Measurements from ENCODE around the gene GNG2.
A peak's percentile ranks its signal among the peaks of the same experiment; 100 is the strongest.

GNG2 gene

GRCh38 chr14:51939226-51939625 lies 78.8 kb downstream of the GNG2 start:
- DNase-seq (ENCODE audit: low read depth, low spot score) = no peak

GRCh38 chr14:51939755-51940301 lies 79.4 kb downstream of the GNG2 start:
- no peak for DNase-seq (ENCODE audit: low read depth, low spot score)

GRCh38 chr14:51942971-51943370 lies 82.6 kb downstream of the GNG2 start:
- DNase-seq (ENCODE audit: low read depth, low spot score) = no peak

GRCh38 chr14:51950007-51950406 lies 89.6 kb downstream of the GNG2 start:
- DNase-seq (ENCODE audit: low read depth, low spot score) = no peak

- DNase-seq (ENCODE audit: low read depth, low spot score) = no peak
These were observed 91.2 kb downstream of the GNG2 start for GRCh38 chr14:51951656-51952055.

- no peak for DNase-seq (ENCODE audit: low read depth, low spot score)
These were observed 93.6 kb downstream of the GNG2 start for GRCh38 chr14:51954031-51954430.

- DNase-seq (ENCODE audit: low read depth, low spot score) = no peak
These were observed 94.2 kb downstream of the GNG2 start for GRCh38 chr14:51954657-51955056.

GRCh38 chr14:51957950-51958349 lies 97.5 kb downstream of the GNG2 start:
- DNase-seq (ENCODE audit: low read depth, low spot score) = no peak

- no peak for DNase-seq (ENCODE audit: low read depth, low spot score)
These were observed 99.5 kb downstream of the GNG2 start for GRCh38 chr14:51959928-51960327.

GRCh38 chr14:51960866-51961265 lies 100.5 kb downstream of the GNG2 start:
- DNase-seq (ENCODE audit: low read depth, low spot score) = no peak

- DNase-seq (ENCODE audit: low read depth, low spot score) = no peak
These were observed 102.3 kb downstream of the GNG2 start for GRCh38 chr14:51962711-51963110.

GRCh38 chr14:51963286-51963685 lies 102.9 kb downstream of the GNG2 start:
- no peak for DNase-seq (ENCODE audit: low read depth, low spot score)

GRCh38 chr14:51967521-51967920 lies 107.1 kb downstream of the GNG2 start:
- no peak for DNase-seq (ENCODE audit: low read depth, low spot score)

GRCh38 chr14:51969852-51970540 lies 109.6 kb downstream of the GNG2 start:
- DNase-seq (ENCODE audit: low read depth, low spot score) = no peak

GRCh38 chr14:51972566-51972965 lies 112.2 kb downstream of the GNG2 start:
- no peak for DNase-seq (ENCODE audit: low read depth, low spot score)

GRCh38 chr14:51977075-51977474 lies 116.7 kb downstream of the GNG2 start:
- DNase-seq (ENCODE audit: low read depth, low spot score) = no peak

- no peak for DNase-seq (ENCODE audit: low read depth, low spot score)
These were observed 118.3 kb downstream of the GNG2 start for GRCh38 chr14:51978681-51979085.

GRCh38 chr14:51979088-51979709 lies 118.8 kb downstream of the GNG2 start:
- DNase-seq (ENCODE audit: low read depth, low spot score) = peak; percentile 47

- no peak for DNase-seq (ENCODE audit: low read depth, low spot score)
These were observed 120.9 kb downstream of the GNG2 start for GRCh38 chr14:51981218-51981854.

GRCh38 chr14:51988221-51988620 lies 127.8 kb downstream of the GNG2 start:
- no peak for DNase-seq (ENCODE audit: low read depth, low spot score)

- DNase-seq (ENCODE audit: low read depth, low spot score) = peak; percentile 70
These were observed 129.2 kb downstream of the GNG2 start, which contains the start of gene RTRAF for GRCh38 chr14:51989293-51990234. Gene RTRAF (plus strand): TSS chr14:51989546. CDS start chr14:51989640, 94 bp downstream.
